ENCODE data around the gene CDK15.

DNA sequence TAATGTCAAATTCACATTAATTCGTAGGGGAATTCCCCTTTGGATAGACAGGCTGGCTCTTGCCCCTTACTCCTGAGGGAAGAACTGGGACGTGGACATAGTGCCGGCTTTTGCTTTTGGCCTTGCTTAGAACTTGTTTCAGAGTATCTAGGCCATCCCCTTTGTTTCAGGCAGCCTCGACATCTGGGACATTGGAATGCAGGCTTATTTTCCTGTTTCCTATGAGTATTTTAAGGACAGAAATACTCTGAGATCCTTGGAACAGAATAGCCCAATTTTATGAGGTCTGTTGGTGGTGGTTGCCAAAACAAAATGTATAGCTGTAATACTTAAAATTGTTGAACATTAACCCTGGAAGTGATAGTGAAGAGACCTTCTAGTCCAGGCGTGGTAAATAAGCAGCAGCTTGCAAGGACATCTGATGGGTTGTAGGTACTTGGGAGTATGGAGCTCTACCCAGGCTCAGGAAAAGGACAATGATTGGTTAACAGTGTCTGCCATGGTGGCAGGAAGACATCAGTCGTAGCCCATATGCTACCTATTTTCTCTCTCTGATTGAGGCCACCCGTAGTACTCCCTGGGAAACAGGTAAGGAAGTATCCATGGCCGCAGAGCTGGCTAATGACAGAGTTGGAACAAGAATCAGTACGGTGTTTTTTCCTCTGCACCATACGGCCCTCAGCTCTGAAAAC is 112.4 kb downstream of the CDK15 start:
- no peak for TF ChIP-seq EZH2 (IDR thresholded peaks at IDR 0.05)
- no peak for TF ChIP-seq FOXP2 (optimal IDR thresholded peaks at IDR 0.05; ENCODE audit: control extremely low read depth, extremely low read length, insufficient read depth)
